ENCODE data around the gene MCM6. TPM values are rescaled to one million over a fixed set of nuclear protein-coding genes. Genes with fewer than 3 reads are reported as not detected.

Gene MCM6
- total RNA-seq: 23.6 TPM

GRCh38 chr2:135876066-135876711 is at the start of gene MCM6:
MCM6 (minus strand) TSS chr2:135876443; CDS start chr2:135876365, 78 bp downstream.

GRCh38 chr2:135836596-135837270 is 39.5 kb downstream of the MCM6 start, which contains the start of gene LCT:
LCT (minus strand) TSS chr2:135837184; CDS start chr2:135837169, 15 bp downstream.

Small RNA genes lying within 50 kb of the gene (small RNA-seq; reads per million reads assigned to genes)
- not detected for gene RF00019 (ENCODE audit: low replicate concordance)

Other genes starting within 250 kb of the MCM6 start
- gene UBXN4, start 134.6 kb downstream of the MCM6 start, total RNA-seq: 68.8 TPM
- gene LCT, start 39.3 kb downstream of the MCM6 start, total RNA-seq: 0.06 TPM
- gene DARS1, start 109.2 kb upstream of the MCM6 start, total RNA-seq: 55.4 TPM
- gene CXCR4, start 241.7 kb upstream of the MCM6 start, total RNA-seq: 58.4 TPM